Eye (tissue), 1 donor: Measurements from ENCODE around the gene S1PR3.
"Not testable (repeated sequence)": the region's sequence is repeated elsewhere in the genome, so short reads cannot be mapped to it uniquely, and the experiment has no call there.

Source experiments
- DNase-seq: peaks from one replicate; pipeline ENCODE4 v3.0.0-alpha.2; 2015

S1PR3 gene

GRCh38 chr9:88991066-88992034 is at the start of gene S1PR3:
S1PR3 (plus strand) TSS chr9:88991468; CDS start chr9:89001201, 9,733 bp downstream.
- peak; percentile 91 for DNase-seq

- DNase-seq = not testable (repeated sequence)
Measured at GRCh38 chr9:88941586-88941985, 49.7 kb upstream of the S1PR3 start.

DNA sequence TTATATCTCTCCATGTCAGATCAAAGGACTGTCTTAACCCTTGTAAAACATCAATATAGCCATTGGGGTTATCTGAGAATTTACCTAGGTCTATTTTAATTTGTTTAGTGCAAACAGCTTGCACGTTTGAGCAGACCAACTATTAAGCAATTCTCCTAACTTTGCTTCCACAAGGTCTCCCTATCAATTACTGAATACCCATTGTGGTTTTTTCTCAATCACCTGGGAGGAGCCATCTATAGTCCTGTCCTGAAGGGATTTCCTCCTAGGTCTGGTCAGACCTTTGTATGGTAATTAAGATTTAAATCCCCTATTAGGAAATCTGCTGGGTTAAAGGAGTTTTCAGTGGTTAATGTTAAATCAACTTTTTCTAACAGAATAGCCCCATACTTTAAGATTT is 48.9 kb upstream of the S1PR3 start:
- DNase-seq = no peak

DNA sequence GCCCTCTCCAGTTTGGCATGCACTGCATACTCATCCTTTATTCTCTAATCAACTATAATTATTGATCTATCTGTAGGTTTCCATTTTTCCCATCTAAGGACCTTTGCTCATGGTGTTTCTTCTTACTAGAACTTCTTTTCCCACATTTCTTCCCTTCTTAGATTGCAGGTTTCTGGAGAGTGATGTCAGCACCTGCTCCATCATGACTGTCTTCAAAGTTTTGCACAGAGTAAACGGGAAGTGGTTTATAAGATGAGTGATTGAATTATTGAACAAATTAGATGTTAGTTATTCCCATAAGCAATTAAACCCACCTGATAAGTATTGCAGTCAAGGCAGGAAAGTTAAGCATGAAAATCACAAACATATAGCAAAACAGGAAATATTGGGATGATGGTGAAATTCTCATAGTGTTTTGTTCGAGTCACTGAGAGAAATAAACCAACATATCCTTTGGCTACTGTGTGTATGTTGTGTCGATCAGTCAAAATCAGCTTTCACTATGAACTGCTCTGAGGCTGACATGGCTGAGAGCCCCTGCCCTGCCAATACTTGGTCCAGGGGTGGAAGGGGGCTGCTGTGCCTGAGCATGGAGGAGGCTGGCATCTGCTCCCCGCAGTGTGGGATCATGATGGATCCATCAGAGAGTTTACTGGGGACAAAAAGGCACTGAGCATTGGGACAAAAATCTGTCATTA is 45.5 kb upstream of the S1PR3 start:
- DNase-seq = no peak

GRCh38 chr9:88947581-88948573 is 43.4 kb upstream of the S1PR3 start:
- no peak for DNase-seq

GRCh38 chr9:88949425-88949824 is 41.8 kb upstream of the S1PR3 start:
- peak; percentile 92 for DNase-seq

- peak; percentile 30 for DNase-seq
Measured at GRCh38 chr9:88949961-88950340, 41.3 kb upstream of the S1PR3 start.

GRCh38 chr9:88950341-88951154 is 40.7 kb upstream of the S1PR3 start:
- peak; percentile 66 for DNase-seq

DNA sequence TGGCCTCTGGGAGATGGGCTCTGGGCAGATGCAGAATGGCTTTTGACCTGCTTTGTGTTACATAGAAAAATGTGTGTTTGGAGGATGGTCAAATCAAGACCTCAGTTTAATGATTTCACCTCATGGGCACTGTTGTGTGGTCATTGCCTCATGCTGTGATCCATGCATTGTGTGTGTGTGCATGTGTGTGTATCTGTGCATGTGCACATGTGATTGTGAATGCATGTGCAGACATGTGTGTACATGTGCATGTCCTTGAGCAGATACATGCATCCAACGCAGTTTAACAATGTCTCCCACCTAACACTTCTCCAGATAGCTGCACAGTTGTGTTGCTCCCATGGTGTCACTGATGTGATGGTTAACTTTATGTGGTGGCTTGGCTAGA is 40.1 kb upstream of the S1PR3 start:
- no peak for DNase-seq

DNA sequence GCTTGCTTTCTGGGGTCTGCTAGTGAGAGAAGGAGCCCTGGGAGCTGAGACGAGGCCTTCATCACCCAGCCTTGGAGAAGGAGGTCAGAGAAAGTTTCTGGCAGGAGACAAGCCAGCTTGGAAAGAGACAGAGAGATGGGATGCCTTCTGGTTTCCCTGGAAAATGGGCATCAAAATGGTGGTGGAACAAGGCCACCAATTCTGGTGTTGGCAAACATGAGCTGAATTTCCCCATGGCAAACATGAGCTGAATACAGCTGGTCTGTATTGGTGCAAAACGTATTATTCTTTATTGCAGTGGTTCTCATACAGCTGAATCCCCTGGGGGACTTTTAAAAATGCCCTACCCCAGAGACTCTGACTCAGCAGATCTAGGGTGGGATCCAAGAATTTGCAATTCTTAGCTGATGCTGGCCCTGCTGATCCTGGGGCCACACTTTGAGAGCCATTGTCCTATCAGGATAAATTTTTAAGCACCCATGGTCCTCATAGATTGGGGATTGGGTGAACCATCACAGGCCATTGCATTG is 39.1 kb upstream of the S1PR3 start:
- no peak for DNase-seq

- DNase-seq = no peak
Measured at GRCh38 chr9:88952976-88953375, 38.3 kb upstream of the S1PR3 start.

DNA sequence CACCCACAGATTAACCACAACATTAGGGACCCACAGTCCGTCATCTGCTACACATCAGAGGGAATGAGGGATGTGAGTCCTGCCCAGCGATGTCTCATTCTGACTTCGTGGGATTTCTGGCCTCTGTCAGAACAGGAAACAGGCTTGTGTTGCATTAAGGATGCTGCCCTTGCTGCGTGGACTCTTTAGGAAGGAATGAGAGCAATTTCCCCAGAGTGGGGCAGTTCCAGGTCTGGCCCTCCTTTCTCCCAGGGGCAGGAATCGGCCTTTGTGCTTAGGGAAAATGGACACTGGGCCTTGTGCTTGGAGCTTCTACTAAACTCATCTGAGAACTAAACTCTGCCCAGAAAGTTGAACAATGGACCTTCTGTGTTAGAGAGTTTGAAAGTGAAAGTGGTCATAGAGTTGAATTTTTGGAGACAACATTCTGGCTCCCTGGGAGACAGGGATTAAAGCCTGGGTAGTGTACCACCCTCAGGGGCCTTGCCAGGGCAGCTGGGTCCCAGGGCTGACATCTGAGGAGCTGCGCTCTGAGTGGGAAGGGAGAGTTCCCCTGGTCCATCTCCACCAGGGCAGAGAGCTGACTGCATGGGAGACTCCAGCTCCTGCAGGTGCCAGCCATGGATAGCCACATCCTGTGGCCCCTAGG is 37.8 kb upstream of the S1PR3 start:
- peak; percentile 40 for DNase-seq

DNA sequence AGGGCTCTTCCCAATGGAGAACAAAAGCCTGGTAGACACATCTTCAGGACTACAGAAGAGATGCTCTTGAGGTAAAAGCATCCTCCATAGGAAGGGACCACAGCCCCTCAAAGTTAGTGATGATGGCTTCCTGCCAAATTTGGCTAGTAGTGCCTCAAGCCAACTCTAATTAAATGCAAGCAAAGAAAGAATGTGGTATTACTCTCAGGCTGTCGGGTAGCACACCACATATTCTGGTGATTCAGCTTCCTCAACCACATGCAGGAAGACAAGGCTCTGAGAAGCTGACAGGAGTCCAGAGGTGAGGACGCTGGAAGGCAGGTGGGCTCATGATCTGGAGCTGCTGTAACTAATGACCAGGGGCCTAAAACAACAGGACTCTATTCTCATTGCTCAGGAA is 37.2 kb upstream of the S1PR3 start:
- no peak for DNase-seq

DNA sequence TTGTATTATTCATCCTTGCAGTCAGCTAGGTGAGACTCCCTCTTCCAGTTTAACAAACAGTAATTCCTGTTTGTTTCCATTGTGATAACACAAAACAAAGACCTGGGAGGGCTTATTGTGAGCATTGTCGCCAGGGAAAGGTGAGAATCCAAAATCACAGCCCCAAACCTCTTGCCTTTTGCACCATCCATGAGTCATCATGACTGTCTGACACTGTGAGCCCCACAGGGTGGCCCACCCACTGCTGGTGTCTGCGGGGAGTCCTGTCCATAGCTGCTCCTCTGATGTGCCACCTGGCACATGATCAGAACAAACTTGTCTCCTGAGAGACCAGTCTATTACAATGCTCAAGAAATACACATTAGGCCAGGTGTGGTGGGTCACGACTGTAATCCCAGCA is 33.7 kb upstream of the S1PR3 start:
- no peak for DNase-seq

GRCh38 chr9:88959727-88960469 is 31.4 kb upstream of the S1PR3 start:
- no peak for DNase-seq

- DNase-seq = no peak
Measured at GRCh38 chr9:88960632-88961031, 30.6 kb upstream of the S1PR3 start.

DNA sequence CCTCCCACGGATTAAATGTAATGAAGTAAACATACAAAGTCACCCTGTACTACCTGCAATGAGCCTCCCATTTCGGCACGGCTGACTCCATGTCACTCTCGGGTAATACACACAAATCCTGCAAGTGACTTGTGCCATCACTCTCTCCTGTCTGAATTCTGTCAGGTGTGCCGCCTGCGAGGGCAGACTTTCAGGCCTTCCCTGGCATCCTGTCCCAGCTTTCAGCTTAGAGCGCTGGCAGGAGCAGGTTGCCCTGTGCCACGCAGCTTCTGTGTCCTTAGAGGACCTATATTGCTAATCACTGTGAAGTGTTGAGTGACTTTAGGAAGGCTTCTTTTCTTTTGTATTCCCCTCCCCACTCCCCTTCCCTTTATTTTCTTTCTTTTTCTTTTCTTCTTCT is 25.8 kb upstream of the S1PR3 start:
- no peak for DNase-seq

- no peak for DNase-seq
Measured at GRCh38 chr9:88966894-88967676, 24.2 kb upstream of the S1PR3 start.

DNA sequence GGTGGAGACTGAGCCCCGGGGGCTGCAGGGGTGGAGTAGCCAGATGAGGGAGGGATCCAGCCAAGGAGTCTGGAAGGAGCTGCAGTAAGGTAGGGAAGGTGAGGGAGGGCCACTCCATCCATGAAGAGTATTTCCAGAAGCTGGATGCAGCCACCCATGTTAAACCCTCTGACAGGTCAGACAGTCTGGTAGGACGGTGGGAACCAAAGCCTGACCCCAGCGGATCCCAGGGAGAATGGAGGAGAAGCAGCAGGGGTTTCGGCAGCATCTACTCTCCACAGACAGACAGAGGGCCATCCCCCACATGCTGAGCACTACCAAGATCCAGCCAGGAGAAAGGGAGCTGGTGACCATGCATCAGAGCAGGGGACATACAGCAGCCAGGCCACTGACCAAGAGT is 22.5 kb upstream of the S1PR3 start:
- no peak for DNase-seq
